Measurements from ENCODE around the gene EFNA1.
"Not testable (repeated sequence)": the region's sequence is repeated elsewhere in the genome, so short reads cannot be mapped to it uniquely, and the experiment has no call there.

Gene EFNA1

GRCh38 chr1:155134880-155135414, 7.3 kb downstream of the EFNA1 start:
- peak; percentile 67 to 83 for DNase-seq
- TF ChIP-seq GATA1 (IDR thresholded peaks at IDR 0.05; ENCODE audit: low read depth, low read length) (no peak), POLR2A (IDR thresholded peaks at IDR 0.05; ENCODE audit: low read length) (no peak)

- peak; percentile 97 for TF ChIP-seq POLR2A (IDR thresholded peaks at IDR 0.05; ENCODE audit: low read length)
- no peak for TF ChIP-seq GATA1 (IDR thresholded peaks at IDR 0.05; ENCODE audit: low read depth, low read length)
- DNase-seq = peak; percentile 94 to 97
Observed at GRCh38 chr1:155135415-155136028, 7.8 kb downstream of the EFNA1 start, which contains the start of gene SLC50A1. Gene SLC50A1 (plus strand): TSS chr1:155135852. CDS start chr1:155135912, 60 bp downstream.

GRCh38 chr1:155136748-155137147, 9.1 kb downstream of the EFNA1 start:
- TF ChIP-seq GATA1 (IDR thresholded peaks at IDR 0.05; ENCODE audit: low read depth, low read length) (no peak), POLR2A (IDR thresholded peaks at IDR 0.05; ENCODE audit: low read length) (peak; percentile 61)
- DNase-seq = no peak

DNA sequence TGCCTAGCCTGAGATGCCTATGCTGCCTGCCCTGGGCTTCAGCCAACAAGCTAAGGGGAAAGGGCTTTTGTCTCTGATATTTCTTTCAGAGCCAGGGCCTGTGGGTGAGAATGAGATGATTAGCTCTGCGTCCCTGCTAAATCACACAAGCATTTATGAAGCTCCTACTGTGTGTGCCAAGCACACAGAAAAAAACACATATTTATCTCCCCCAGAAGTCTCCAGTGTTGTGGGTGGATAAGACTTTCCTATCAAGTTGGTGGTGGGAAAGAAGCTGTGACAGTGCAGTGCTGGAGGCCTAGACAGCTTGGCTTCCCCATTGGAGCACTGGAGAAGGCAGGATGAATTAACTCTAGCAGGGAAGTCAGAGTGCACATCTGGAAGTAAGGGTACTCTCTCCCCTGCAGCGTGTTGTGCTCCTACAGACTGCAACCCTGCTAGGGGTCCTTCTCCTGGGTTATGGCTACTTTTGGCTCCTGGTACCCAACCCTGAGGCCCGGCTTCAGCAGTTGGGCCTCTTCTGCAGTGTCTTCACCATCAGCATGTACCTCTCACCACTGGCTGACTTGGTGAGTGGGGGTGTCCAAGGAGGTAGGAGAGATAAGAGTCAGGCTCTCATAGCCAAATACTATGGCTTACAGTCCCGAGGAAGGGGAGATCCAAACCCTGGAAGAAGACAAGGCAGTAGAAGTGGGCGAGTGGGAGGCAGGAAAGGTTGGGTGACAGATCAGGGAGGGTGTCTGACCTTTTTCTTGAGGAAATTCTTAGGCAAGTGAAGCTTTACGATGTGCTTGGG, 9.7 kb downstream of the EFNA1 start:
- no peak for TF ChIP-seq POLR2A (IDR thresholded peaks at IDR 0.05; ENCODE audit: low read length)
- TF ChIP-seq GATA1 (IDR thresholded peaks at IDR 0.05; ENCODE audit: low read depth, low read length) = no peak
- peak; percentile 36 to 64 for DNase-seq

DNA sequence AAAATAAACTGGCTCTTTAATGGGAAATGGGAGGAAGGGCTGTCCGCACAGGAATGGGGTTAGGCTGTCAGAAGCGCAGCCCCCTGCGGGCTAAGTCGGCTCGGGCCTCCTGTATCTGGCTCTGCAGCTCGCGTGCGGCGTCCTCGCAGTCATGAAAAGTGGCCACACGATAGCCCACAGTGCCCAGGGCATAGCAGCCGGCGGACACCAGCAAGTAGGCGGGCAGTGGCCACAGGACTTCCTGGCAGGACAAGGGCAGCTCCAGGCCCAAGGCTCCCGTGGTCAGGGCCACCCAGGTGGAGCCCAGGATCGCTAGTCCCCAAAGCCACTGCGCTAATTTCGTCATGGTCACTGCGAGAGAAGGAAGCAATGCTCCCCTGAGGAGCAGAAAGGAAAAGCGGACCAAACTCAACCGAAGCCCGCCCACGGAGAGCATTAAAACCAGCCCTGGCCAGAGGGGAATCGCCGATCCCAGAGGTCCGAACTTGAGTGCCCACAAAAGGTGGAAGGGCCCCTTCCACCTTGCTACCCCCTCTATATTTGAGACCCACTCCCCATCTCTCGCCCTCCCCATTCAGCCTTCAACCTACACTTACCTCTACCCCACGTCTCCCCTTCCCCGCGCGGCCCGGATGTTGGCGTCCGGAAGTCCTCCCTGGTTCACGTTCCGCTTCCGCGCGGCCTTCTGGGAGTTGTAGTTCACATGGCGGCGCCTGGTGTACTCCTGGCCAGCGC, 12.4 kb downstream of the EFNA1 start, which contains the start of gene DPM3:
Gene DPM3 (minus strand): TSS at position 637 of the 735 bp plus-strand sequence. CDS start 291 bp downstream, at position 346.
- TF ChIP-seq GATA1 (IDR thresholded peaks at IDR 0.05; ENCODE audit: low read depth, low read length) (no peak), POLR2A (IDR thresholded peaks at IDR 0.05; ENCODE audit: low read length) (peak; percentile 87)
- peak; percentile 88 to 92 for DNase-seq

DNA sequence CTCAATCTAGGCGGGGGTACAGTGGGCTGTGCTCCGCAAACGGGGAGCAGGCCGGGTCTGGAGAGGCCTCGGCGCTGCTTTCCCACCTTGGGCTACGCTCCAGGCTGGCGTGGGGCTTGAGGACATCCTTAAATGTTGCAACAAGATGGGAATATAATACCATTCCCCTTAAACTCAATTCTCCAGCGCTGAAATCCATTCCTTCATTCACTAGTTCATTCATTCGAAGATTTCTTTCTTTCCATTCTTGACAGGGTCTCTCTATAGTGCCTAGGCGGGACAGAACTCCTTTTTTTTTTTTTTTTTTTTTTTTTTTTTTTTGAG, 12.9 kb downstream of the EFNA1 start:
- DNase-seq = no peak
- TF ChIP-seq GATA1 (IDR thresholded peaks at IDR 0.05; ENCODE audit: low read depth, low read length) (no peak), POLR2A (IDR thresholded peaks at IDR 0.05; ENCODE audit: low read length) (no peak)

DNA sequence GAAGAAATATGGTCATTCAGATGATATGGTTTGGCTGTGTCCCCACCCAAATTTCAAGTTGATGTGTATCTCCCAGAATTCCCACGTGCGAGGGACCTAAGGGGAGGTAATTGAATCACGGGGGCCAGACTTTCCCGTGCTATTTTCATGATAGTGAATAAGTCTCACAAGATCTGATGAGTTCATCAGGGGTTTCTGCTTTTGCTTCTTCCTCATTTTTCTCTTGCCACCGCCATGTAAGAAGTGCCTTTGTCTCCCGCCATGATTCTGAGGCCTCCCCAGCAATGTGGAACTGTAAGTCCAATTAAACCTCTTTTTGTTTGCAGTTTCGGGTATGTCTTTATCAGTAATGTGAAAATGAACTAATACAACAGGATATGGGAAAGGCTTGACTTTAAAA, 14.1 kb downstream of the EFNA1 start:
- no peak for DNase-seq
- TF ChIP-seq POLR2A (IDR thresholded peaks at IDR 0.05; ENCODE audit: low read length) (no peak), GATA1 (IDR thresholded peaks at IDR 0.05; ENCODE audit: low read depth, low read length) (no peak)

GRCh38 chr1:155145491-155145890, 17.8 kb downstream of the EFNA1 start:
- no peak for DNase-seq
- TF ChIP-seq GATA1 (IDR thresholded peaks at IDR 0.05; ENCODE audit: low read depth, low read length) = no peak
- no peak for TF ChIP-seq POLR2A (IDR thresholded peaks at IDR 0.05; ENCODE audit: low read length)

DNA sequence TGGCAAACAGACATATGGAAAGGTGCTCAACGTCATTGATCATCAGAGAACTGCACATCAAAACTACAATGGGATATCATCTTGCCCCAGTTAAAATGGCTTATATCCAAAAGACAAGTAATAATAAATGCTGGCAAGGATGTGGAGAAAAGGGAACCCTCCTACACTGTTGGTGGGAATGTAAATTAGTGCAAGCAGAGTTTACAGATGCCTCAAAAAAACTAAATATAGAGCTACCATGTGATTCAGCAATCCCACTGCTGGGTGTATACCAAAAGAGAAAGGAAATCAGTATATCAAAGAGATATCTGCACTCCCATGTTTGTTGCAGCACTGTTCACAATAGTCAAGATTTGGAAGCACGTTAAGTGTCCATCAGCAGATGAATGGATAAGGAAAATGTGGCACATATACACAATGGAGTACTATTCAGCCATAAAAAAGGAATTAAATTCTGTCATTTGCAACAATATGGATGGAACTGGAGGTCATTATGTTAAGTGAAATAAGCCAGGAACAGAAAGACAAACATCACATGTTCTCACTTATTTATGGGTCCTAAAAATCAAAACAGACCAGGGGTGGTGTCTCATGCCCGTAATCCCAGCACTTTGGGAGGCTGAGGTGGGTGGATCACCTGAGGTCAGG, 28.4 kb downstream of the EFNA1 start:
- not testable (repeated sequence) for DNase-seq

DNA sequence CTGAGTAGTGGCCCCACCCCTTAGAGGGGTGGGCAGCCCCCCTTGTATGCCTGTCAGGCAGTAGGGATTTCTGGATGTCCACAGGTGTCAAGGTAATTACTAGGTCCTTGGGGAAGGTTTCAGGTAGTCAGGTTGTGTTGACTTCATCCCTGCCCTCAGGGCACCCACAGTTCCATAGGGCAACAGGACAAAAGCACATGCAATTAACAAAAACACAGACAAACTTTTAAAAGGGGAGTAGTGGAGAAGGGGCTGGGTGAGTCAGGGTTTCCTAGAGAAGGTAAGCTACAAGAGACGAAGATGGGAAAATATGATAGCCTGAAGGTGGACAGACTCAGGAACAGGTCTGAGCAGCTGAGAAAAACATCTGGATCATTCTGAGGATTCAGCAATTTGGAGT, 31.3 kb downstream of the EFNA1 start:
- DNase-seq = no peak
- TF ChIP-seq GATA1 (IDR thresholded peaks at IDR 0.05; ENCODE audit: low read depth, low read length) = no peak
- TF ChIP-seq POLR2A (IDR thresholded peaks at IDR 0.05; ENCODE audit: low read length) = no peak

GRCh38 chr1:155160128-155160527, 32.5 kb downstream of the EFNA1 start:
- DNase-seq = no peak

DNA sequence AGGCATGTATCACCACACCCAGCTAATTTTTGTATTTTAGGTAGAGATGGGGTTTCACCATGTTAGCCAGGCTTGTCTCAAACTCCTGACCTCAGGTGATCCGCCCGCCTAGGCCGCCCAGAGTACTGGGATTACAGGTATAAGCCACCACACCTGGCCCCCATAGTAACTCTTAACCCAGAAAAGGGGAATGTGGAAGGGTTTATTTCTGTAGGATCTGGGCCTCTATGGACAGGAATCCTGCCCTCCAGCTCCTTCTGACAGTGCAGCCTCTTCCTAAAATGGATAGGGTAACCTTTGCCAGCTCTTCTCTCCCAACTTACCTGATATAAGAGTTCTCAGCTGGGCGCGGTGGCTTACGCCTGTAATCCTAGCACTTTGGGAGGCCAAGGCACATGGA, 35.0 kb downstream of the EFNA1 start:
- not testable (repeated sequence) for DNase-seq

More at GRCh38 chr1:155160128-155160527, 32.5 kb downstream of the EFNA1 start:
- TF ChIP-seq POLR2A (IDR thresholded peaks at IDR 0.05; ENCODE audit: low read length) (no peak), GATA1 (IDR thresholded peaks at IDR 0.05; ENCODE audit: low read depth, low read length) (no peak)

GRCh38 chr1:155163785-155164184, 36.1 kb downstream of the EFNA1 start:
- not testable (repeated sequence) for DNase-seq

DNA sequence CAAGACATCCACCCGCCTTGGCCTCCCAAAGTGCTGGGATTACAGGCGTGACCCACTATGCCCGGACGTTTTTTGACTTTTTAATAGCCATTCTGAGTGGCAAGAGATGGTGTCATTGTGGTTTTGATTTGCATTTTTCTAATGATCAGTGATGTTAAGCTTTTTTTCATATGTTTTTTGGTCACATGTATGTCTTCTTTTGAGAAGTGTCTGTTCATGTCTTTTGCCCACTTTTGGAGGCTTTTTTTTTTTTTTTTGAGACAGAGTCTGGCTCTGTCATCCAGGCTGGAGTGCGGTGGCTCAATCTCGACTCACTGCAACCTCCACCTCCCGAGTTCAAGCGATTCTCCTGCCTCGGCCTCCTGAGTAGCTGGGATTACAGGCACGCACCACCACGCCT, 36.9 kb downstream of the EFNA1 start:
- not testable (repeated sequence) for DNase-seq

Data from erythroblast (primary cell).